ENCODE results near the gene KCNIP3.
"Not testable (repeated sequence)": the region's sequence is repeated elsewhere in the genome, so short reads cannot be mapped to it uniquely, and the experiment has no call there.

KCNIP3 gene

GRCh38 chr2:95404676-95405075 lies 107.5 kb downstream of the KCNIP3 start:
- not testable (repeated sequence) for DNase-seq (ENCODE audit: low read depth)

GRCh38 chr2:95411239-95411638 lies 114.1 kb downstream of the KCNIP3 start:
- peak; percentile 57 for DNase-seq (ENCODE audit: low read depth)

- peak; percentile 83 for DNase-seq (ENCODE audit: low read depth)
Measured at GRCh38 chr2:95414015-95414594, 117.0 kb downstream of the KCNIP3 start.

GRCh38 chr2:95415138-95415537 lies 118.0 kb downstream of the KCNIP3 start:
- DNase-seq (ENCODE audit: low read depth): not testable (repeated sequence)

GRCh38 chr2:95415561-95415960 lies 118.4 kb downstream of the KCNIP3 start:
- DNase-seq (ENCODE audit: low read depth): not testable (repeated sequence)

GRCh38 chr2:95427196-95427867 lies 130.2 kb downstream of the KCNIP3 start:
- DNase-seq (ENCODE audit: low read depth): not testable (repeated sequence)

GRCh38 chr2:95429748-95430467 lies 132.8 kb downstream of the KCNIP3 start:
- DNase-seq (ENCODE audit: low read depth): not testable (repeated sequence)

GRCh38 chr2:95433373-95433772 lies 136.2 kb downstream of the KCNIP3 start:
- DNase-seq (ENCODE audit: low read depth): not testable (repeated sequence)

- peak; percentile 52 for DNase-seq (ENCODE audit: low read depth)
Measured at GRCh38 chr2:95433973-95434372, 136.8 kb downstream of the KCNIP3 start.

- peak; percentile 86 for DNase-seq (ENCODE audit: low read depth)
Measured at GRCh38 chr2:95434507-95435076, 137.4 kb downstream of the KCNIP3 start.

- not testable (repeated sequence) for DNase-seq (ENCODE audit: low read depth)
Measured at GRCh38 chr2:95435162-95435871, 138.2 kb downstream of the KCNIP3 start.

All from EH (cell line).